Measurements from ENCODE around the gene ENPP3. TPM values are rescaled to one million over a fixed set of nuclear protein-coding genes. Genes with fewer than 3 reads are reported as not detected.
A peak's percentile ranks its signal among the peaks of the same experiment; 100 is the strongest.

The ENPP3 gene
- total RNA-seq, 6 experiments from 2014 or later = 0.07 to 0.12 TPM; not detected in 4

DNA sequence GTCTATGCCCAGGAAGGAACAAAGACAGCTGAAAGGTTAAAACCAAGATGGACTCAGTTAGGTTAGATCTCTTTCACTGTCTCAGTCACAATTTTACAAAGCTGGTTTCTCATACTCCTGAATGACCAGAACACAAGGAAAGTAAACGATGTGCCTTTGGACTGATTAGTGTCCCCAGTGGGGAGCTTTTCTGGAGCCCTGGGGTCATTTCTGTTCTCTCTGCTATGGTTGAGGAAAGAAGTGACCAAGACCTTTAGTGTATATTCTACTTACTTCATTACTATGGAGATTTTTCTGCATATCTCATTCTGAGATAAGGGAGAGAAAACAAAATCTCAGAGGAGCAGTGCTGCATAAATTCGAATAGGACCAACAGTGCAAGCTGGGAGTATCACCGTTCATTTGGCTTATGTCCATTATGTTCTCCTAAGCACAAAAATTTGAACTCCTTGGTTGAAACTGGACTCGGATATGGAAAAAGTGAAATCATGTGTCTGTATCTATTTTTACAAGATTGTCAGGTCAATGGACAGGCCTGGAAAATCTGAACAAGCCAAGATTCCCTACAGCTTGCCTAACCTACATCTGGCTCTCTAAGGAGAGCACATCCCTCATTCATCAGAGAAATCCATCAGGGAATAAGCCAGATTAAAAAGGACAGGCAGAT is 136.3 kb downstream of the ENPP3 start:
- TF ChIP-seq, protein P1, sequence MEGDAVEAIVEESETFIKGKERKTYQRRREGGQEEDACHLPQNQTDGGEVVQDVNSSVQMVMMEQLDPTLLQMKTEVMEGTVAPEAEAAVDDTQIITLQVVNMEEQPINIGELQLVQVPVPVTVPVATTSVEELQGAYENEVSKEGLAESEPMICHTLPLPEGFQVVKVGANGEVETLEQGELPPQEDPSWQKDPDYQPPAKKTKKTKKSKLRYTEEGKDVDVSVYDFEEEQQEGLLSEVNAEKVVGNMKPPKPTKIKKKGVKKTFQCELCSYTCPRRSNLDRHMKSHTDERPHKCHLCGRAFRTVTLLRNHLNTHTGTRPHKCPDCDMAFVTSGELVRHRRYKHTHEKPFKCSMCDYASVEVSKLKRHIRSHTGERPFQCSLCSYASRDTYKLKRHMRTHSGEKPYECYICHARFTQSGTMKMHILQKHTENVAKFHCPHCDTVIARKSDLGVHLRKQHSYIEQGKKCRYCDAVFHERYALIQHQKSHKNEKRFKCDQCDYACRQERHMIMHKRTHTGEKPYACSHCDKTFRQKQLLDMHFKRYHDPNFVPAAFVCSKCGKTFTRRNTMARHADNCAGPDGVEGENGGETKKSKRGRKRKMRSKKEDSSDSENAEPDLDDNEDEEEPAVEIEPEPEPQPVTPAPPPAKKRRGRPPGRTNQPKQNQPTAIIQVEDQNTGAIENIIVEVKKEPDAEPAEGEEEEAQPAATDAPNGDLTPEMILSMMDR (IDR thresholded peaks at IDR 0.05) = no peak
- DNase-seq = no peak
- H3K27ac Mint-ChIP-seq = no peak overlapping the region
- H3K9me3 Mint-ChIP-seq = peaks cover 3% of the 10 kb centered on the region; the same call in 1 of the 2 replicates
- H3K36me3 Mint-ChIP-seq (ENCODE audit: low read depth) = peaks cover 9% of the 10 kb centered on the region; the same call in 1 of the 2 replicates
- peaks cover 3% of the 10 kb centered on the region; the same call in 1 of the 2 replicates for H3K27me3 Mint-ChIP-seq (ENCODE audit: insufficient read depth)
- H3K4me3 Mint-ChIP-seq = no peak overlapping the region
- peaks cover 5% of the 10 kb centered on the region for H3K4me1 Mint-ChIP-seq (ENCODE audit: low read depth)

DNA sequence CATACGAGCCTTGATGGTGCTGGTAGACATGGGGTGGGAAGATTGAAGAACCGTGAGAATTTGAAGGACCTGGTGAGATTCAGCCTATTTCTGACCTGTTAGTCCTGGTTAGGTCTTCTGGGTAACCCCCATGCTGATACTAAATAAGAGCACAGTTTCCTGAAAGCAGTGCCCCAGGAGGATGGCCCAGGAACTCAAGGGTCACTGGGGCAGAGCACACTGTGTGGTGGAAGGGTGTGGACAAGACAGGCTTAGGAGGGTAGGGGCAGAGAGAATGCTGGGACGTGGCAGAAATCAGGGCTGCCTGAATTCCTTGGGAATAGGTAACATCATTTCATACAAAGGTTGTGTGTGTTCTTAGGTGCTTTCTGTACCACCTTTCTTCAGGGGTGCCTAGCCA is 138.8 kb downstream of the ENPP3 start:
- no peaks in the 10 kb centered on the region for H3K9me3 Mint-ChIP-seq
- H3K27me3 Mint-ChIP-seq (ENCODE audit: insufficient read depth) = peaks cover 5% of the 10 kb centered on the region
- H3K4me1 Mint-ChIP-seq (ENCODE audit: low read depth) = peaks cover 7% of the 10 kb centered on the region
- no peak for DNase-seq
- H3K36me3 Mint-ChIP-seq (ENCODE audit: low read depth) = peaks cover 6% of the 10 kb centered on the region; the same call in 1 of the 2 replicates
- no peak overlapping the region for H3K4me3 Mint-ChIP-seq
- H3K27ac Mint-ChIP-seq = no peak overlapping the region
- TF ChIP-seq, protein P1 (IDR thresholded peaks at IDR 0.05) = no peak

DNA sequence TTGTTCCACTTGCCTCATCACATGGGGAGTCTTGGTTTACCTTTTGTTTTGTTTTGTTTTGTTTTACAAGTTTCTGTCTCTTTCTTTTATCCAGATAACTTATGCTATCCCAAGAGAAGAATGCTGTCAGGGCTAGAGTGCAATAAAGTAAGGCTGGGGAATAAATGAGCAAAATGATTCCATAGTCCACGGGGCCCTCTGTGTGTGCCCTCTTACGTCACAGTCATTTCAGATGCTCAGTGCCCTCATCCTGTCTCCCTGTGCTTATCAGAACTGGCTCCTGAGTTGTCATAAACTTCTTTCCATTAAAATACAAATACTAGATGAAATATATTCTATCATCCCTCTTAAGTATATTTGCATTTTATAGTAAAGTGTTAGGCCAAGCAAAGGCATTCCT is 139.9 kb downstream of the ENPP3 start:
- no peaks in the 10 kb centered on the region for H3K9me3 Mint-ChIP-seq
- peaks cover 6% of the 10 kb centered on the region; the same call in 1 of the 2 replicates for H3K36me3 Mint-ChIP-seq (ENCODE audit: low read depth)
- DNase-seq = no peak
- peaks cover 7% of the 10 kb centered on the region for H3K4me1 Mint-ChIP-seq (ENCODE audit: low read depth)
- TF ChIP-seq, protein P1 (IDR thresholded peaks at IDR 0.05) = no peak
- H3K27me3 Mint-ChIP-seq (ENCODE audit: insufficient read depth) = peaks cover 5% of the 10 kb centered on the region
- H3K27ac Mint-ChIP-seq = no peak overlapping the region
- H3K4me3 Mint-ChIP-seq = no peak overlapping the region

DNA sequence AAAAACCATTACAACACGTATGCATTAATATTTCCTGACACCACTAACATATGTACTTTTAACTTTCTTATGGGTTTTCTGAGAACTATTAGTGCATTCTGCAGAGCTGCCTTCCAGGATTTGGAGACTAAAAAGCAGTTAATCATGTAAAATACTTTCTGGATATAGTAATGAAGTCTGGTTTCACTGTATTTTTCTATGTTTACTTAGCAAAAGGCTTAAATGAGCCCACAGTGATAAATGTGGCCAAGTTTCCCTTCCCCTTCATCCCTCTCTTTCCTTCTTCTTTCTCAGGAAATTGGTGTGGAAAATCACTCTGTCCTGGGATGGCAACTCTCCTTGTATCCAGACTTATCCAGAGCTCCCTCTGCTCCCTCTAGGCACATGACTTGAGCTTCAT is 141.1 kb downstream of the ENPP3 start:
- Mint-ChIP-seq H3K27me3 (ENCODE audit: insufficient read depth) (peaks cover 3% of the 10 kb centered on the region), H3K27ac (peak overlapping the region; percentile 2; the same call in 1 of the 2 replicates), H3K36me3 (ENCODE audit: low read depth) (no peaks in the 10 kb centered on the region), H3K4me3 (no peak overlapping the region), H3K4me1 (ENCODE audit: low read depth) (peaks cover 7% of the 10 kb centered on the region), H3K9me3 (no peaks in the 10 kb centered on the region)
- DNase-seq = no peak
- TF ChIP-seq, protein P1 (IDR thresholded peaks at IDR 0.05) = no peak

DNA sequence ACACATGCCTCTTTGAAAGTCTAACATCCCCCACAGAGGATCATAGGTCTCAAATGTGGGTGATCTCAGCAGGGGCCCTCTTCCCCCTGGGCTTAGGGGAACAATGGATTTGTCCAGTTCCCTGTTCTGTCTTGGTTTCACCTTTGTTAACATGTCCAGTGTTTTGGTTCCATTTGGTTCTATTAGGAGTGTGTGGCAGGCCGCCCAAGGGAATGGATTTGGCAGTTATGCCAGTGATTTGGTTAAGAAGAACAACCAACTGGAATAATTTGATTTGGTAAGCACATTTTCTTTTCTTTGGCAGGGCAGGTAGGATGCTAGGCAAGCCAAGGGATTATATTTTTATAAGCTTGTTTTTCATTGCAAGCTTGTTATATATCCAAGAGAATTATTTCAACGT is 142.2 kb downstream of the ENPP3 start:
- peaks cover 13% of the 10 kb centered on the region for H3K4me1 Mint-ChIP-seq (ENCODE audit: low read depth)
- H3K9me3 Mint-ChIP-seq = no peaks in the 10 kb centered on the region
- H3K36me3 Mint-ChIP-seq (ENCODE audit: low read depth) = no peaks in the 10 kb centered on the region
- no peak overlapping the region for H3K27ac Mint-ChIP-seq
- H3K27me3 Mint-ChIP-seq (ENCODE audit: insufficient read depth) = peaks cover 5% of the 10 kb centered on the region
- TF ChIP-seq, protein P1 (IDR thresholded peaks at IDR 0.05) = no peak
- H3K4me3 Mint-ChIP-seq = no peak overlapping the region
- no peak for DNase-seq
